Subcutaneous adipose tissue (tissue), 4 donors: Measurements from ENCODE around the gene OLFM3. TPM values are rescaled to one million over a fixed set of nuclear protein-coding genes. Genes with fewer than 3 reads are reported as not detected.

Experiments used
- total RNA-seq, 4 donors: library from RNA; depleted of rRNA; stranded (reverse); fragments of >200 nt; gene quantifications; one replicate each; pipeline ENCODE4 v1.1.0, GENCODE V29; 2016
- TF ChIP-seq, protein P1 (sequence below): fragments of 450-650 bp; IDR thresholded peaks from one replicate; pipeline ENCODE4 v1.5.1; 2016; ENCODE audit warnings: low read depth, mild to moderate bottlenecking, control low read depth, antibody characterized with exemption, moderate library complexity

Gene OLFM3
- total RNA-seq, 4 donors from 2014 or later = not detected

DNA sequence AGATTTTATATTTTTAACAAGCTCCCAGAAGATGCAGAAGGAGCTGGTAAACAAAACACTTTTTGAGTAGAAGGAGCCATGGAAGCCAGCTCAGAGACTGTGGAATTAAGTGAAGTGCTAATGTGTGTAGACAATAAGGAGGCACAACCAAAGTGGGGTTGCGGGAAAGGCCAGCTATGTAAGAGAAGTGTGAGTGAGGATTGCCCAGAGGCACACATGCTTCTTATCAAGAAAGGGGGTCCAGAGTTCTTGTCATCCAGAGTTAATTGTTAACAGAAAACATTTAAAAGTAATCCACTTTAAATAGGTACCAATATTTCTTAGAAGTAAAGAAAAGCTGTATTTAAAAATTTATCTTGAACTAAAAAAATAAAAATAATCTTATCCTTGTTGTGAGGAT lies 136.8 kb downstream of the OLFM3 start:
- TF ChIP-seq, protein P1, sequence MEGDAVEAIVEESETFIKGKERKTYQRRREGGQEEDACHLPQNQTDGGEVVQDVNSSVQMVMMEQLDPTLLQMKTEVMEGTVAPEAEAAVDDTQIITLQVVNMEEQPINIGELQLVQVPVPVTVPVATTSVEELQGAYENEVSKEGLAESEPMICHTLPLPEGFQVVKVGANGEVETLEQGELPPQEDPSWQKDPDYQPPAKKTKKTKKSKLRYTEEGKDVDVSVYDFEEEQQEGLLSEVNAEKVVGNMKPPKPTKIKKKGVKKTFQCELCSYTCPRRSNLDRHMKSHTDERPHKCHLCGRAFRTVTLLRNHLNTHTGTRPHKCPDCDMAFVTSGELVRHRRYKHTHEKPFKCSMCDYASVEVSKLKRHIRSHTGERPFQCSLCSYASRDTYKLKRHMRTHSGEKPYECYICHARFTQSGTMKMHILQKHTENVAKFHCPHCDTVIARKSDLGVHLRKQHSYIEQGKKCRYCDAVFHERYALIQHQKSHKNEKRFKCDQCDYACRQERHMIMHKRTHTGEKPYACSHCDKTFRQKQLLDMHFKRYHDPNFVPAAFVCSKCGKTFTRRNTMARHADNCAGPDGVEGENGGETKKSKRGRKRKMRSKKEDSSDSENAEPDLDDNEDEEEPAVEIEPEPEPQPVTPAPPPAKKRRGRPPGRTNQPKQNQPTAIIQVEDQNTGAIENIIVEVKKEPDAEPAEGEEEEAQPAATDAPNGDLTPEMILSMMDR = no peak

DNA sequence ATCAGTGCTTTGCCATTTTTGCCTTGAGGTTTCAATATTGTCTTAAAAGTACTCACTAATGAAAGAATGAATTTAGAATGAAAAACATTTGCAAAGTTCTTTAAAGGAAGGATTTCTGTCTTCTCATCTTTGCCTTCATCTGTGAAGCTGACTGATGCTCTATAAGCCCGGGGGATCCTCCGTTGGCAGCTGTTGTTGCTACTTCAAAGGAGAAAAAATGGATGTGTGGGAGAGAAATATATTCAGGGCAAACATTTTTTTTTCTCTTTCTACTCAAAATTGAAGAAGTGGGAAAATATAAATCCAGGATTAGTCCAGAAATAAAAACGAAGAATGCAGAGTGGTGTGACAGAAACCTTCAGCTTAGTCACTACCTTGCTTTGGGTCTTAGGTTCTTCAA lies 142.5 kb downstream of the OLFM3 start:
- TF ChIP-seq, protein P1 = no peak

DNA sequence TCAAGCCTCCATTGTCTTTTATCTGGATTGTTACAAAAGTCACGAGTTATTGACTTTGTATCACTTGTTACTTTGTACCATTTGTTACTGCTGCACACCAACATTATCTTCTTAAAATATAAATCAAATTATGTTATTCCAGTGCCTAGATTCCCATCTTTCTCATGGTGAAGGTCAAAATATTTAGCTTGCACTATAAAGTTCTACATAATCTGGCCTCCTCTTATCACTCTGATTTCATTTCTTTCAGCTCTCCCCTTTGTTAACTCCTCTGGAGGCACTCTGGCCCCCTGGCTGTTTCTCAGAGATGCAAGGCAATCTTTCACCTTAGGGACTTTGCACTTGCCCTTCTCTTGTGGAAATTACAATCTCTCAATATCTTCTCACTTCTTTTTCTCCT lies 143.8 kb downstream of the OLFM3 start:
- TF ChIP-seq, protein P1 = no peak

DNA sequence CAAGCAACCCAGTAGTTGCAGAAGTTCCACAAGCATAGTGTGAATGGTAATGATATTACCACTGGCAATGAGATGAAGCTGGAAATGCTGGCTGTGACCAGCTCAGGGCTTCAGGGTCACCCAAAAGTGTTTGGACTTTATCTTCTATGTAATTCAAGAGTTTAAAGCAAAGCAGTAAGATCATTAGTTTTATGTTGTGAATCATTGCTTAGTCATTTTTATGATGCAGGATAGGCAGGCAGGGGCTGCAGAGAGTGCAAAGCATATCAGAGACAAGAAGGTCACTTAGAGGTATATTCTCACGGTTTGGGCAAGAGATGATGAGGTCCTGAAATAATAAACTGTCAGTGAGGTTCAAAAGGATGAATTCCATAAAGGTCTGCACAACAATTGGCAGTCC lies 147.4 kb downstream of the OLFM3 start:
- TF ChIP-seq, protein P1 = no peak

DNA sequence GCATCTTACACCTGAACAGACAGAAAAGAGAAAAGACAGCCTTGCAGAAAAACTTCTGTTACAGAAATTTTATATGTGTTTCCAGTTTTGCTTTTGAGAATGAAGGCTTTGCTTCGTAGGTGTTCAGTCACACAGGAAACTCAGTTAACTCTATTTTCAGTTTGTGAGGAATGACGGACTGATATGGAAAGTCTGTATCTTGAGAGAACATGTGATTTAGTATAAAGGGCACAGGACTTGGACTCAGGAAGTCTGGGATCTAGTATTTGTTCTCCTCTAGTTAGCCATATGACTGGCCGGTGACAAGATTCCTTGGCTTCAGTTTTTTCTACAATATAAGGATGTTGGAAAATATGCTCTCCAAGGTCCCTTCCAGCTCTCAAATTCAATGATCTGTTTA lies 149.1 kb downstream of the OLFM3 start:
- TF ChIP-seq, protein P1 = no peak

DNA sequence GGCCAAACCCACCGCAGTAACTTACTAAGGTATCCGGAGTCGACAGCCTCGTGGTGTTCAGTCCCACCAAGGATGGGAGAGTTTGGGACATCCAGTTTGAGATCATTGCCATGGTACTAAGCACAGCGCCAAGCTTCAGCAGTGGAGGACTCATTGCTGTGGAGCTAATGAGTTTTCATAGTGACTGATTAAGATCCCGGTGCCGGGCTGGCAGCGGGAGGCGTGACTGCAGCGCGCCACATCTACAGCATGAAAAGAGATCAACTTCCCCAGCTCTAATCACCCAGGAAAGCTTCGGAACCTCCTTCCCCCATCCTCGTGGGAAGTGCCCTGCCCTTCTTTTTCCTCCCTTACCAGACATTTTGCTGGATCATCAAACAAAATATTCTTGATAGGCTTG lies 149.9 kb downstream of the OLFM3 start:
- TF ChIP-seq, protein P1 = no peak

DNA sequence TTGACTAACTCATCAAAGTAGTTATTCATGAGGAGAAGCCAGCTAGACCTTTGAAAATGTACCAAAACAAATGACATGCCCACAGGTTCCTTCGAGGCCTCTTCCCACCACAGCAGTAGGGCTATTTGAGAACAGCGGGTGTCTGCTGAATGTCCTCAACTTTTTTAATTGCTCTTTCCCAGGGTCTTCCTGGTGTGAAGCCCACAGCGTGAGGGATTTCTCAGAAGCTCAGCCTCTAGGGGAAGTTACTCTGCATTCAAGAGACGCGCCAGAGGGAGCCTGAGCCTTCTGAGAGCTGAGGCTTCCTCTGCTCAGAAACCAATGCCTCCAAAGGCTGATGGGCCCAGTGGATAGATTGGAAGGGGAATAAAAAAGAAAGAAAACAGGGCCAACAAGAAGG lies 153.6 kb downstream of the OLFM3 start:
- TF ChIP-seq, protein P1 = no peak
